ENCODE results near the gene FUT8.

DNA sequence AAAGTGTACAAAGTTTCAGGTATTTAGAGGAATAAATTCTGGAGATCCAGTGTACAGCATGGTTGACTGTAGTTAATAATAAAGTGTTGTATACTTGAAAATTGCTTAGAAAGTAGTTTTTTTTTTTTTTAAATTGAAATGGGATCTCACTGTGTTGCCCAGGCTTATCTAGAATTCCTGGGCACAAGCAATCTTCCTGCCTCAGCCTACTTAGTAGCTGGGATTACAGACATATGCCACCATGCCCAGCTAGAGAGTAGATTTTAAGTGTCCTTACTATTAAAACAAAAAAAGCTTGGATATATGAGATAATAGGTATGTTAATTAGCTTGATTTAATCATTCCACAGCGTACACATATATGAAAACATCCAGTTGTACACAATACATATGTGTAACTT lies 27.7 kb downstream of the FUT8 start:
- TF ChIP-seq, protein P1, sequence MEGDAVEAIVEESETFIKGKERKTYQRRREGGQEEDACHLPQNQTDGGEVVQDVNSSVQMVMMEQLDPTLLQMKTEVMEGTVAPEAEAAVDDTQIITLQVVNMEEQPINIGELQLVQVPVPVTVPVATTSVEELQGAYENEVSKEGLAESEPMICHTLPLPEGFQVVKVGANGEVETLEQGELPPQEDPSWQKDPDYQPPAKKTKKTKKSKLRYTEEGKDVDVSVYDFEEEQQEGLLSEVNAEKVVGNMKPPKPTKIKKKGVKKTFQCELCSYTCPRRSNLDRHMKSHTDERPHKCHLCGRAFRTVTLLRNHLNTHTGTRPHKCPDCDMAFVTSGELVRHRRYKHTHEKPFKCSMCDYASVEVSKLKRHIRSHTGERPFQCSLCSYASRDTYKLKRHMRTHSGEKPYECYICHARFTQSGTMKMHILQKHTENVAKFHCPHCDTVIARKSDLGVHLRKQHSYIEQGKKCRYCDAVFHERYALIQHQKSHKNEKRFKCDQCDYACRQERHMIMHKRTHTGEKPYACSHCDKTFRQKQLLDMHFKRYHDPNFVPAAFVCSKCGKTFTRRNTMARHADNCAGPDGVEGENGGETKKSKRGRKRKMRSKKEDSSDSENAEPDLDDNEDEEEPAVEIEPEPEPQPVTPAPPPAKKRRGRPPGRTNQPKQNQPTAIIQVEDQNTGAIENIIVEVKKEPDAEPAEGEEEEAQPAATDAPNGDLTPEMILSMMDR (conservative IDR thresholded peaks at IDR 0.05; ENCODE audit: low read length), result no peak
- no peak for TF ChIP-seq EZH2phosphoT487 (IDR thresholded peaks at IDR 0.05; ENCODE audit: borderline replicate concordance)

Measured in Loucy (cell line).